Measurements from ENCODE around the gene STK24.

Gene STK24

GRCh38 chr13:98459171-98459681 lies 117.7 kb downstream of the STK24 start:
- in situ Hi-C loops (cut with MboI; ENCODE audit: low sequenced_read_pairs) = no loop called here

GRCh38 chr13:98458431-98458830 lies 118.5 kb downstream of the STK24 start:
- in situ Hi-C loops (cut with MboI; ENCODE audit: low sequenced_read_pairs) = no loop called here

DNA sequence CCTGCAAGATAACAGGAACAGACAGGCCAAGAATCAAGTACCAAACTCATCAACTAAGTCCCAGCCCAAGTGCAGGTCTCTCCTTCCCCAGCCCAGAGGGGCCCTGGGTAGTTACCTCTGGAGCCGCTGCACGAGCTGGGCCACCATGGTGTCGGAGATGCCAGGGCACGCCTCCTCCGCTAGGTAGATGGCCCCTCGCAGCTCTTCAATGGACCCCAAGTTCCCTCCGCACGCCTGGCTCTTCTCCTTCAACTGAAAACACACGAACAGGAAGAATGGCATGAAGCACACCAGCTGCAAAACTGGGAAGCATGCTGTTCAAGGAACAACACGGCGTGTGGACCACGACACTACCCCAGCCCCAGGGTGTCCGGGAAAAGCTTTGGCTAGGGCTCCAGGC lies 119.9 kb downstream of the STK24 start:
- in situ Hi-C loops (cut with MboI; ENCODE audit: low sequenced_read_pairs) = no loop called here

DNA sequence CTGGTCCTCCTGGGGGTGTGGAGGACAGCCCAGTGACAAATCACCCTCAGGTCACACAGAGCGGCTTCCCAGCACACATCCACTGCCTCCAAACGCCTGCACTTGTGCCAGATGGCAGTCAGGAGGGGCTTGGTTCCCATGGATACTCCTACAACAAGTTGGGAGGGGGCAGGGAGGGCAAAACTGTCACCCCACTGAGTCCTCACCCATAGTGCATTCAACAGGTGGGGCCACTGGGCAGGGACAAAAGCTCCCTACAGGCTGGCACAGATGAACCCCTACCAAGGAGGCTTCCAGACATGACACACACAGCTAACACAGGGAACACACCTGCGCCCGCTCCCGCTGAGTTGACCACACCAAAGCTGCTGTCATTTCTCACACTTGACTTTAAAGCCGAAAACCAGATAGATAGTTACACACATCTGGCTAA lies 120.5 kb downstream of the STK24 start:
- in situ Hi-C loops (cut with MboI; ENCODE audit: low sequenced_read_pairs) = no loop called here

- in situ Hi-C loops (cut with MboI; ENCODE audit: low sequenced_read_pairs) = no loop called here
Measured at GRCh38 chr13:98454389-98454881, 122.5 kb downstream of the STK24 start.

DNA sequence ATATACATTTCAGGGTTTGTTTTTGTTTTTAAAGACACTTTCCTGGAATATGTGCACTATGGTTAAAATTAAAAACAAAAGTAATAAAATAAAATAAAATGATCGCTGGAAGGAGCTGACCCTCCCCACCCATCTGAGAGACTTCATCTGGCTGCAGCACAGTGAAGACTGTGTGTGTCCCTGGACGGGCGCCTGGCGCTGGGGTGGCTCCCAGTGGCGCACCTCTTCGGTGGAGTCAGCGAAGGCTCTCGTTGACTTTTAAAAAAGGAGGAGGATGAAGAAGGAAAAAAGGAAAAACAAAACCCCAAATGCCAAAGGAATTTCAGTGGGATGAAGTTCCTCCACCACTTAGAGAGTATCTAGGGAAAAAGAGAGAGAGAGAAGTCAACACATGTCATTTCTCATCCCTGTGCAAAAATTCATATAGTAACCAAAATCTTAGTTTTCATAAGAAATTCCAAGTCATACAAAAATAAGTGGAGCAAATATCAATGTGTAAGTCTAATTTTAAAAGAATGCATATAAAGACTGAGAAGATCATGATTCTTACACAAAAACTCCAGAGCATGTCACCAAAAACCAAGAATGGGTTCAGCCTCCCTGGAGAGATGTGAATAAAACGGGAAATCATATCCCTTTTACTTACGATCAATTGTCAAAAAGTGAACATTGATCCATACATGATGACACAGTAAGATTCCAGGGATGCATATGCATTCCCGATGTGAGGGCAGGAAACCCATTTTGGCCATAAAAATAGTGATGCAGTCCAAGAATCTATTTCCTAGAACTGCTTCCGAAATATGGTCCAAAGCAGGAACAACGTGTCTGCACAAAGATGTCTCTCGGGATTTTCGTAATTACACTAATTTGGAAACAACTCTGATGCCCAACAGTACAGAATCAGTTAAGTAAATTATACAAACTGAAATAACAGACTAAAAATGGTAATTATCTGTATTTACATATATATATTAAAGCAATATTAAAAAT lies 123.8 kb downstream of the STK24 start:
- in situ Hi-C loops (cut with MboI; ENCODE audit: low sequenced_read_pairs) = no loop called here

DNA sequence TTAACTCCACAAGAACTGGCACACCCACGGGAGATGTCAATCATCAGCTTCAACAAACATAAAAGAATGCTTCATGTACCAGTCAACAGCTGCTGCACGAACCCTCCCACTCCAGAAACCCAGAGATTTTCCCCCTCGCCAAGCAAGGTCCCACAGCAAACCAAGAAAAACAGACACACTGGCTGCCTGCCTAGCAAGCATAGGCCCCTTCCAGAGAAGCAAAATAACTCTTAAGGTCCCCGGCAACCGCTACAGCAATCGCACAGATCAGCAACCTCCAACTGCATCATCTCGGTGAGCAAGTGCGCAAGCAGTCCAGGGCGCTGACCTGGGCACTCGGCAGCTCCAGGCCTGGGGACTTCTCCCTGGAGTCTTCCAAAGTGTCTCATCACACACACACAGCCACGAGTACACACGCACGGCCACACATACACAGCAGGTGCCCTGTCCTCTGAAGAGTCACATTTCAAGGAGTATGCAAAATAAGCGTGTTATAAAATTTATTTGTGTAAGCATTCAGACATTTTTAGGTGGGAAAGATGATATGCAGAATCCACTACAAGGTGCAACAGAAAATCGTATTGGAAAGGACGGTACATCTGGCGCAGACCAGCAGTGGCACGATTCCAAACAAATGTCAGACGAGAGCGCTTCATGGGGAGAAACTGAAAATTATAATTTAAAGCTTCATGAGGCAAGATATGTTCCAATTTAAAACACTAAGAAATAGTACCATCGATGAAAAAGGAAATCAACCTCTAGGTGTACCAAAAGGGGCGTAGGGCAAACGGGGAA lies 125.0 kb downstream of the STK24 start:
- in situ Hi-C loops (cut with MboI; ENCODE audit: low sequenced_read_pairs) = no loop called here

DNA sequence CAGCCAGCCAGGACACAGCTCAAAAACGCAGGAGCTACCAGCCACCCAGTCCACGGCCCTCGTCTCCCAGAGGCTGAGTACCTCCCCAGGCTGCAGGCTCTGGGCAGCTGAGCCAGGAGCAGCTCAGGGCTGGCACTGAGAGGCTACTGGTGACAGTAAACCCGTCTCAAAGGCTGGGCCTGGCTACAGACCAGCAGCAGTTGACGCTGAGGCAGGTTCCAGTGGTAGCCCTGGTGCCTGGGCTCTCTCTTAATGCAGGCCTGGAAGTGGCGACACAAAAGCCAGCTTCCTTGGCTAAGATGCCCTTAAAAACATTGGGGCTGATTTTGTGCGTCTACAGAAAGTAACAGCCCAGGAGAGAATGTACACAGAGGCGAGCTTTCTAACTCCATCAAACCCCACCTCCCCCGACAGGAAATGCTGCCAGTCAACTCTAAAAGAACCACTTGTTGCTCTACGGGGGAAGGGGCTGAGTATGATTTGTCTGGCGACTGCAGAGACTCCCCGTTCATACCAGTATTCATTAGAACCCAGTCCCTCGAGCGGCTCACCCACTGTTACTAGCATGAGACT lies 126.3 kb downstream of the STK24 start:
- in situ Hi-C loops (cut with MboI; ENCODE audit: low sequenced_read_pairs) = no loop called here

DNA sequence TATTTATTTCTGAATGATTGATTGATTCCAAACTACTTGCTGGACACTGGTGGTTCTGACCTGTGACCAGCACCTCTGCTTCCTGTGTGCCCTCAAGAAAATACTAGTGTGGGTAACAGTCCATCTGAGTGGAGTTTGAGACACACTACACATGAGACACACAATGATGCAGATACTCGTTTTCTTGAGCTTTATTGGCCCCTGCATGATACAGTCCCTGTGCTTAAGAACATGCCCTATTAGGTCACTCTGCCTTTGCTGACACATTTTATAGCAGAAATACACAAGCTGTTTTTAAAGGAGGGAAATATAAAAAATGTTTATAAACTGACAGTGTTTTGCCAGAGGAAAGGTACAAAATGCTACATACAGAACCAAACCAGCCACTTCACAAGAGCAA lies 126.9 kb downstream of the STK24 start:
- in situ Hi-C loops (cut with MboI; ENCODE audit: low sequenced_read_pairs) = no loop called here

GRCh38 chr13:98449273-98449672 lies 127.6 kb downstream of the STK24 start:
- in situ Hi-C loops (cut with MboI; ENCODE audit: low sequenced_read_pairs) = loop anchor here (5.0 kb wide), 1 partner anchor 203 kb away; no protein-coding TSS in a partner anchor

- in situ Hi-C loops (cut with MboI; ENCODE audit: low sequenced_read_pairs) = loop anchor here (5.0 kb wide), 1 partner anchor 204 kb away; no protein-coding TSS in a partner anchor
Measured at GRCh38 chr13:98448642-98448928, 128.3 kb downstream of the STK24 start.

GRCh38 chr13:98447881-98448641 lies 128.8 kb downstream of the STK24 start:
- in situ Hi-C loops (cut with MboI; ENCODE audit: low sequenced_read_pairs) = loop anchor here (5.0 kb wide), 1 partner anchor 204 kb away; no protein-coding TSS in a partner anchor

DNA sequence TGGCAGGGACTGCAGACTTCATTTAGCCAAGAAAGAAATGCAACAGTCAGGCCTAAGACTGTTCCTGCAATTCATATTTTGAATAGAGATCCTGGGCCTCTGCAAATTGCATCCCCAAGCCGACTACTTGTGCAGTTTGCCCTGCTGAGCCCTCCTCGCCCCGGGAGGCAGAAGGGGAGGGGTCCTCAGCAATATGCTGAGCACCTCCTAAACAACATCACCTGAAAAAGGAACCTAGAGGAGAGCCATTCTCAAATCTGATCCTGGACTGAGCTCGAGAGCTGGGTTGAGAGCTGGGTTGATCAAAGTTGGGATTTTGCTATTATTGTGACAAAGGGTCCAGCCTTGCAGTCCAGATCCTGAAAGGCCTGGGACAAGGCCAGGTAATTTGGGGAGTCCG lies 129.8 kb downstream of the STK24 start:
- in situ Hi-C loops (cut with MboI; ENCODE audit: low sequenced_read_pairs) = loop anchor here (5.0 kb wide), 1 partner anchor 205 kb away; no protein-coding TSS in a partner anchor

DNA sequence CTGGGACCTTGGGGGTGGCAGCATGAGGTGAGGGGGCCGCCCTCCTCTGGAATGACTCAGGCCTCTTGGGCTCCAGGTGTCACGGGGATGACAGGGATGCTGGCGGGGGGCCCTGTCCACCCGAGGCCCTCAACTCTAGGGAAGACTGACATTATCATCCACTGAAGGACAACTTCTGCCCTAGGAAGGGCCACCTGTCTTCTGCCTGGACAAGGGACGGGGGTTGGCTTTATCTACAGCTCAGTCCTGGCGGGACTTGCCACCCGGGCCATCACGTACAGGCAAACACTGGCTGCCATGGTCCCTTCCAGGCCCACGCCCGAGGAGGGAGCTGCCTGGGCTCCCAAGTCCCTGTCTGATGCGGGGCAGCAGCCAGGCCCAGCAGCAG lies 130.7 kb downstream of the STK24 start:
- in situ Hi-C loops (cut with MboI; ENCODE audit: low sequenced_read_pairs) = loop anchor here (5.0 kb wide), 1 partner anchor 206 kb away; no protein-coding TSS in a partner anchor

DNA sequence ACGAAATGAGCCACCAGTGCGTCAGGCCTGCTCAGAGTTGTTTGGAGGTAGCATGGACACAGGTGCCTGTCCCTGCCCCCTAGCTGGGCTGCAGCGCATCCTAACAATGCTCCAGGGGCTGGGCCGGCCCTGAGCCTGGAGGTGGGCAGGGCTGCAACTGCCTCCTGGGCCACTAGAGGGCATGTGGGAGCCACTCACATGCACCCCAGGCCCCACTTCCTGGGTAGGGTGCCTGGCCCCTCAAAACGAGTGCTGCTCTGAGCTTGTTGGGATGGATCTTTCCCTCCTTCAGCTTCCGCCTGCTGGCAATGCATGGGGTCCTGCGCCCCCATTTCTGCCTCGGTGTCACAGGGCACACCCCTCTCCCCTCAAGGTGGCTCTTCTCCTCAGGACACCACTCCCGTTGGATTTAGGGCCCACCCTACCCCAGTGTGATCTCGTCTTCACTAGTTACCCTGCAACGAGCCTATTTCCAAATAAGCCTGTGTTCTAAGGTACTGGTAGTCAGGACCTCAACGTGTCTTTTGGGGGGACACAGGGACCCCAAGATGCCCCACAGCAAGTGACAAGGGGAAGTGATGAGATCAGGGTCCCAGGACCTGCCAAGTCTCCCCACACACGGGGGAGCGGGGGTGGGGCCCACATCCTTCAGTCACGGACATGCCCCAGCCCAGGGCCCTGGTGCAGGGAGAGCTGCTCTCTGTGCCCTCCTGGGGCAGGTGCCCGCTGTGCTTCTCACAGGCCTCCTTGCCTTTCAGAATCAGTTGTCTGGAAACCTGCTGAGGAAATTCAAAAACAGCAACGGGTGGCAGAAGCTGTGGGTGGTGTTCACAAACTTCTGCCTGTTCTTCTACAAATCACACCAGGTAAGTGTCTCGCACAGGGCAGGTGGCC lies 131.3 kb downstream of the STK24 start:
- in situ Hi-C loops (cut with MboI; ENCODE audit: low sequenced_read_pairs) = loop anchor here (5.0 kb wide), 1 partner anchor 207 kb away; no protein-coding TSS in a partner anchor

DNA sequence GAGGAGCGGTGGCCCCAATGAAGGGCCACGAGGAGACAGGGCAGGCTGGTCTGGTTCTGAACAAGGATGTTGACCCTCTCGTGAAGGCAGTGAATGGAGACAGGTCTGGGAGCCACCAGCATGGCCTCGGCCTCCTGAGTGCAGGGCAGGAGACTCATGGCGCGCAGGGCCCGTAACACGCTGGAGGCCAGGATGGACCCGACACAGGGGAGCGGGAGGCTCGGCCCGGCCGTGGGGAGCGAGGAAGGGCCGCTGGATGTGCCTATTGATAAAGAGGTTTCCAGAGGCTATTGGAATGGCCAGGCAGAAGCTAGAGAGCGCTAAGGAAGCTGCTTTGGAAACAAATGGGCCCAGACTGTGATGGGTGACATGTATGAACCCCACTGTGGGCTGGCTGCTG lies 132.5 kb downstream of the STK24 start:
- in situ Hi-C loops (cut with MboI; ENCODE audit: low sequenced_read_pairs) = no loop called here

GRCh38 chr13:98443800-98444325 lies 133.0 kb downstream of the STK24 start:
- in situ Hi-C loops (cut with MboI; ENCODE audit: low sequenced_read_pairs) = no loop called here

- in situ Hi-C loops (cut with MboI; ENCODE audit: low sequenced_read_pairs) = no loop called here
Measured at GRCh38 chr13:98443329-98443728, 133.6 kb downstream of the STK24 start.
